Esophagus squamous epithelium (tissue), 5 donors: Measurements from ENCODE around the gene IDUA. TPM values are rescaled to one million over a fixed set of nuclear protein-coding genes. Genes with fewer than 3 reads are reported as not detected.

Experiments used
- DNase-seq: peaks from one replicate; lab custom pipeline; 2025; lab: John Stamatoyannopoulos, UW
- H3K27ac ChIP-seq, 4 donors: fragments of 200-600 bp; sonication (generic); one replicate each; pipeline ENCODE4 v1.5.1; 2016 to 2019; ENCODE audit warnings: mild to moderate bottlenecking in 1 of 4
- H3K27me3 ChIP-seq, 4 donors: fragments of 200-600 bp; sonication (generic); 1 replicate in 3 of 4; 2 replicates in 1 of 4; pipeline versions ENCODE4 v1.5.1 to v1.6.0; 2017 to 2021; ENCODE audit warnings: antibody characterized with exemption in 1 of 4
- H3K36me3 ChIP-seq, 3 donors: fragments of 200-600 bp; sonication (generic); one replicate each; pipeline ENCODE4 v1.5.1; 2016 to 2019
- H3K4me1 ChIP-seq, 3 donors: fragments of 200-600 bp; sonication (generic); one replicate each; pipeline ENCODE4 v1.5.1; 2017 to 2019
- H3K4me3 ChIP-seq, 4 donors: fragments of 200-600 bp; sonication (generic); 1 replicate in 3 of 4; 2 replicates in 1 of 4; pipeline ENCODE4 v1.5.1; 2016 to 2019; ENCODE audit warnings: mild to moderate bottlenecking in 2 of 4, moderate library complexity in 1 of 4
- H3K9me3 ChIP-seq, 3 donors: fragments of 200-600 bp; sonication (generic); one replicate each; pipeline ENCODE4 v1.5.1; 2016 to 2019
- CTCF ChIP-seq, 6 experiments: fragments of 450-650 bp in 4 of 6; fragments of 200-600 bp in 2 of 6; sonication (generic) in 2 of 6; IDR thresholded peaks; one replicate each; pipeline ENCODE4 v1.5.1; 2016 to 2019; ENCODE audit warnings: antibody characterized with exemption in 6 of 6, mild to moderate bottlenecking in 4 of 6, moderate library complexity in 4 of 6
- POLR2A ChIP-seq, 4 donors: fragments of 450-650 bp; IDR thresholded peaks; one replicate each; pipeline ENCODE4 v1.6.1; 2017; ENCODE audit warnings: antibody characterized with exemption in 4 of 4, mild to moderate bottlenecking in 4 of 4, moderate library complexity in 3 of 4
- WGBS, 2 donors: methylation state at CpG; one replicate each; pipeline ENCODE4 v1.1.5; 2018; 5-methylcytosine and 5-hydroxymethylcytosine counted together
- intact Hi-C: fragments of 100-400 bp; cut with DNase I; formaldehyde crosslinking; loops from one replicate; pipeline ENCODE4 v1.15.0; 2022
- total RNA-seq, 4 donors: library from RNA; depleted of rRNA; stranded (reverse); fragments of >200 nt; gene quantifications; one replicate each; pipeline ENCODE4 v1.1.0, GENCODE V29; 2016
- donor health status: DM: yes; HTN: yes; CAD: no.

The IDUA gene
- total RNA-seq, 4 donors from 2014 or later: 4.3 to 20.5 (median 14.1) TPM

DNA sequence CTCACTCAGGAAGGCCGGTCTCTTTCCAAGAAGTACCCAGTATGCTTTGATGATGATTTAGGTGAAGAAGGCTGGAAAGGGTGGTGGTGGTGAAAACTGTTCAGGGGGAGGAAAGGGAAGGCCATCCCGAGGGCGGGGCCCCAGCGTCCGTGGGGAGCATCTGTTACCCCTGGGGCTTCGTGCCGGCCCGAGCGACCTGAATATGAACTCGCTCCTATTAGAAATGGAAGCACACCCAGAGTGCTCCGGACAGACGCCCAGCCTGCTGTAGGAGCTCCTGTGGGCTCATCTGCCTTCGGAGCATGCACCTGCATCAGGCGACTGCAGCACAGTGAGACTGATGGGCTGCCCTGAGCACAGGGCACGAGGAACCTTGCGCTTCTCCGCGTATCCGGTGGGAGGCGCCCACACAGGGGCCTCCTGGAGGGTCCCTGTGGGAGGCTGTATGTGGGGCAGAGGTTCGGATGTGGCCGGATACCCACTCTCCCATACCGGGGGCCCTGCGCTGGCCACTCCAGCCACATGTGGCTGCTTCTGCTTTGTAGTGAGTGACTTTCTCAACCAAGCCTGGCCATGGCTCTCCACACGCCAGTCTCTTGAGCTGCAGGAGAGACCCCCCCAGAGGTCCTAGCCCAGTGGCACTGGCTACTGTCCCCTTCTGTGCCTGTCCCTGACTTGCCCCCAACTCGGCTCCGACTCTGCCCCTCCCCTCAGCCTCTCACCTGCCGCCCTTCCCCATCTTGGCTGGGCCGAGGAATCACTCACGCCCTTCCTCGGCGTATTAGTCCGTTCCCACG, 61.3 kb downstream of the IDUA start:
- Histone ChIP-seq H3K4me3 (peak overlapping the region in 1 of 4 donors; percentile 52), H3K27ac (peak overlapping the region in 1 of 4 donors; percentile 36), H3K9me3 (no peaks in the 10 kb centered on the region), H3K36me3 (no peaks in the 10 kb centered on the region), H3K27me3 (peaks cover 0 to 83% (median 0%) of the 10 kb centered on the region in 4 donors), H3K4me1 (peaks cover 23 to 53% (median 33%) of the 10 kb centered on the region in 3 donors)
- intact Hi-C loops: no loop called here
- 64 to 81% methylated on average over 5 to 19 of the region's 34 CpGs for WGBS, 2 donors
- TF ChIP-seq POLR2A (IDR thresholded peaks at IDR 0.05): no peak
- no peak for TF ChIP-seq CTCF (IDR thresholded peaks at IDR 0.05)
- DNase-seq: no peak

DNA sequence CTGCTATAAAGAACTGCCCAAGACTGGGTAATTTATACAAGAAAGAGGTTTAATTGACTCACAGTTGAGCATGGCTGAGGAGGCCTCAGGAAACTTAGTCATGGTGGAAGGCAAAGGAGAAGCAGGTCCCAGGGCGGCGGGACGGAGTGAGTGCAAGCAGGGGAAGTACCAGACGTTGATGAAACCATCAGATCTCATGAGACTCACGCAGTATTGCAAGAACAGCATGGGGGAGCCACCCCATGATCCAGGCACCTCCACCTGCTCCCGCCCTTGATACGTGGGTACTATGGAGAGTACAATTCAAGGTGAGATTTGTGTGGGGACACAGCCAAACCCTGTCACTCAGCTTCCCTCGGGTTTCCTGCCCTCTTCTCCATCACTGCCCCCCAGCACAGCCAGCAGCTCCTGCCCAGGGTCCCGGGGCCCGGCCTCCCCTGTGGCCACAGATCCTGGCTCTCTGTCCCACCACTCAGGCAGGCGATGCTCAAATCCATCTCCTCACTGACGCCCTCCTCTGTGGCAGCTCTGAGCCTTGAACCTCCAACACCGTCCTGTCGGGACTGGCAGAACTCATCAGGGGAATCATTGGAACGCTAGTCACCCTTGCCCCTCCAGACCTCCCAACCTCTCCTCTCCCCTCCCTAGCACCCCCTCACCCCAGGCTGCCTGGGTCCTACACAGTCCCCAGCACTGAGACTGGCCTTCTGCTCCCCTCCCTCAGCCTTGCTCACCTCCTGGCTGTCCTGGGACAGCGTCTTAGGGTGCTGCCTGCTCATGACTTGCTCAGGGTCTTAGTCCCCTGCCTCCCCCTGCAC, 62.1 kb downstream of the IDUA start:
- Histone ChIP-seq H3K4me3 (no peak overlapping the region), H3K4me1 (peaks cover 15 to 53% (median 31%) of the 10 kb centered on the region in 3 donors), H3K27ac (no peak overlapping the region), H3K27me3 (peaks cover 0 to 83% (median 0%) of the 10 kb centered on the region in 4 donors), H3K9me3 (no peaks in the 10 kb centered on the region), H3K36me3 (no peaks in the 10 kb centered on the region)
- WGBS, 2 donors: 73 to 82% methylated on average over 10 to 16 of the region's 16 CpGs
- intact Hi-C loops: no loop called here
- no peak for DNase-seq
- TF ChIP-seq CTCF (IDR thresholded peaks at IDR 0.05) (no peak), POLR2A (IDR thresholded peaks at IDR 0.05) (no peak)

- 69 to 95% methylated on average over 6 to 15 of the region's 21 CpGs for WGBS, 2 donors
- no peak overlapping the region for H3K4me3 ChIP-seq
- peaks cover 12 to 47% (median 25%) of the 10 kb centered on the region in 3 donors for H3K4me1 ChIP-seq
- intact Hi-C loops: no loop called here
- H3K27ac ChIP-seq: no peak overlapping the region
- no peak for DNase-seq
- no peaks in the 10 kb centered on the region for H3K36me3 ChIP-seq
- TF ChIP-seq CTCF (IDR thresholded peaks at IDR 0.05) (no peak), POLR2A (IDR thresholded peaks at IDR 0.05) (no peak)
- H3K27me3 ChIP-seq: peaks cover 0 to 82% (median 0%) of the 10 kb centered on the region in 4 donors
- no peaks in the 10 kb centered on the region for H3K9me3 ChIP-seq
Measured at GRCh38 chr4:1049591-1049905, 62.7 kb downstream of the IDUA start.

GRCh38 chr4:1050486-1051213, 63.8 kb downstream of the IDUA start:
- no peak overlapping the region for H3K27ac ChIP-seq
- H3K36me3 ChIP-seq: no peaks in the 10 kb centered on the region
- H3K4me1 ChIP-seq: peaks cover 12 to 40% (median 24%) of the 10 kb centered on the region in 3 donors
- H3K4me3 ChIP-seq: no peak overlapping the region
- H3K27me3 ChIP-seq: peaks cover 0 to 82% (median 0%) of the 10 kb centered on the region in 4 donors
- no peak for DNase-seq
- 72 to 81% methylated on average over 28 to 34 of the region's 40 CpGs for WGBS, 2 donors
- no peaks in the 10 kb centered on the region for H3K9me3 ChIP-seq
- TF ChIP-seq POLR2A (IDR thresholded peaks at IDR 0.05): no peak
- peak in 2 of 6 experiments; percentile 15 to 24 for TF ChIP-seq CTCF (IDR thresholded peaks at IDR 0.05)
- intact Hi-C loops: no loop called here
